Stimulated activated naive CD8-positive, alpha-beta T cell treated with anti-CD3 and anti-CD28 coated beads, Interleukin-15, Interleukin-2, amounts not matched to agents 100 U/mL and 50 U/mL, for 24 hours (primary cell): ENCODE measurements around the gene RAB10.
"Not testable (repeated sequence)": the region's sequence is repeated elsewhere in the genome, so short reads cannot be mapped to it uniquely, and the experiment has no call there.

Experiments
- ATAC-seq: fragments of 150-1000 bp; cut with Tn5 transposase; one replicate; pipeline ENCODE4 v1.10.0; 2021
- DNase-seq: peaks from one replicate; pipeline ENCODE4 v3.0.0; 2021

Gene RAB10

GRCh38 chr2:26089337-26089736, 55.5 kb downstream of the RAB10 start:
- ATAC-seq (no peak), DNase-seq (no peak)

DNA sequence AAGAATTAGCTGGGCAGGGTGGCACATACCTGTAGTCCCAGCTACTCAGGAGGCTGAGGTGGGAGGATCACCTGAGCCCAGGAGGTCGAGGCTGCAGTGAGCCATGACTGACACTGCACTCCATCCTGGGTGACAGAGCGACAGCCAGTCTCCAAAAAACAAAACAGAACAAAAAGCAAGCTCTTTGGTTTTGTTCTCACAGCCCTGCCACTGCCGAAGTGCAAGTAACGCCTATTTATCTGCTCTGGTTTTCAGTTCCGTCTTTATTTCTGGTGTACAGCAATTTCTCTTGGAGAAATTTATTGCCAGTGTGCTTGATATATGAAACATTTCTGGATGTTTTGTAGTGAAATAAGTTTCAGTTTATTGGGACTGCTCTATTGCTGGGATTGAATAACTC, 61.9 kb downstream of the RAB10 start:
- ATAC-seq = no peak

DNA sequence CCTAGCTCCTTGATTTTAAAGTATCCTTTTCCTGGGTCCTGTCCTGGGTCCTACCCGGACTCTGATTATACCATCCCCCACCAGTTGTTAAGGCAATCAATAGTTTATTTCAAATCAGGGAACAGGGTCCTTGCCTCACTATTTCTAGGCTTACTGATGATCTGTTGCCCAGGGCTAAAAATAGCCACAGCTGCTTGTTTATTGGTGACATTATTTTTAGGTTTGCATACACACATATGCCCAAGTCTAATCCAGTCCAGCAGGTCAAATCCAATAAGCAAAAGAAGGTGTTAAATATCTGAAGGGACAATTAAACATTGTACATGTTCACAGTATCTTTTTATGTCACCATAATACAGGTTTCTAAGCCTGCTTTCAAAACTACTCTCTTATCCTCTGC, 66.0 kb downstream of the RAB10 start:
- DNase-seq = no peak
- no peak for ATAC-seq

More for the DNA sequence above, 61.9 kb downstream of the RAB10 start:
- no peak for DNase-seq

DNA sequence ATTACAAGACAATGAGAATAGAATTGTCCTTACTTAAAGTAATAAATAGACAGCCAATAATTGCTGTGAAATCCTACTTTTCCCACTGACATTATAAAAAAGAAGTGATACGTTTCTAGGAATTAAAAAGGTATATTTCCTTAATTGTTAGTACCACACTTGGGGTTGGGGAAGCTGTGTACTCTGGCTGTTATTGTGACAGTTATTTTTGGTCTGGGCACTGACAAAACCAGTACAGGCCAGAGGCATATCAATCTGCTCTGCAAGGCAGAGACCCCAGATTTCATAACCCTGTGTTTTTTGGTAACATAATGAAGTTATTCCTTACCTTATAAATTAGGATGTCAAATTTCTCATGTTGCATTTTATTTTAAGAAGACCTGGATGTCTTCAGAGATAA, 66.5 kb downstream of the RAB10 start:
- ATAC-seq (no peak), DNase-seq (no peak)

GRCh38 chr2:26103752-26104151, 69.9 kb downstream of the RAB10 start:
- DNase-seq (no peak), ATAC-seq (no peak)

GRCh38 chr2:26108701-26109100, 74.8 kb downstream of the RAB10 start:
- not testable (repeated sequence) for ATAC-seq, DNase-seq

- ATAC-seq (no peak), DNase-seq (no peak)
Measured at GRCh38 chr2:26112201-26112600, 78.3 kb downstream of the RAB10 start.

DNA sequence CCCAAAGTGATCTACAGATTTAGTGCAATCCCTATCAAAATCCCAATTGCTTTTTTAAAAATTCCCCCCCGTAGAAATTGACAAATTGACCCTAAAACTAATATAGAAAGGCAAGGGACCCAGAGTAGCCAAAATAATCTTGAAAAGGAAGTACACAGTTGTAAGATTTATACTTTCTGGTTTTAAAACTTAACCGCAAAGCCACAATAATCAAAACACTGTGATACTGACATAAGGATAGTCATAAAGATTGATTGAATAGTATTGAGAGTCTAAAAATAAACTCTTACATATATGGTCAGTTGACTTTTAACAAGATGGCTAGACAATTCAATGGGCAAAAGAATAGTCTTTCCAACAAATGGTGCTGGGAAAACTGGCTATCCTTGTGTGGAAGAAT, 80.3 kb downstream of the RAB10 start:
- ATAC-seq (no peak), DNase-seq (no peak)

GRCh38 chr2:26118682-26119081, 84.8 kb downstream of the RAB10 start:
- ATAC-seq = no peak

DNA sequence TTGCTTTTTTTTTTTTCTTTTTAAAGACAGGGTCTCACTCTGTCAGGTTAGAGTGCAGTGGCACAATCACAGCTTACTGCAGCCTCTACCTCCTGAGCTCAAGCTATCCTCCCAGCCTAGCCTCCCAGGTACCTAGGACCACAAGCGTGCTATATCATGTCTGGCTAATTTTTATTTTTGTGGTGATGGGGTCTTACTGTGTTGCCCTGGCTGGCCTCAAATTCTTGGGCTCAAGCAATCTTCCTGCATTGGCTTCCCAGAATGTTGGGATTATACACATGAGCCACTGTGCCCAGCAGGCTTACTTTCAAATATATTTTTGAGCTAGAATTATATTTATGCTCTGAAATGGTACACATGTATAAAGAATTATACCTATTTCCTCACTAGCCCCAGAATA, 85.6 kb downstream of the RAB10 start:
- ATAC-seq = no peak
- no peak for DNase-seq

More at GRCh38 chr2:26118682-26119081, 84.8 kb downstream of the RAB10 start:
- DNase-seq = no peak

DNA sequence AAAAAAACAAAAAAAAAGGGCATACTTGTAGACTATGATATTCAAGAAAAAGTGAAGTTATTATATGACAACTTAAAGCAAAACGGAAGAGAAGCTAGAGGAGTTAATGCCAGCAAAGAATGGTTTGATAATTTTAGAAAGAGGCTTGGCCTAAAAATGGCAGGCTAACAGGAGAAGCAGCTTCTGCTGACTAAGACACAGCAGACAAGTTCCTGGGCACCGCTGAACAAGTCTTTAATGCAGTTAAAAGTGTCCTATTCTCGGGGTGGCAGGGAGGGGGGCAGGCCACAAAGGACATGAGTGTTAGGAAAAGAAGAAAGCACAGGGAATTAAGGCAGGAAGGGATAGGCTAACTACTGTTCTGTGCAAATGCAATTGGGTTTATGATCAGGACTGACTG, 88.7 kb downstream of the RAB10 start:
- ATAC-seq (no peak), DNase-seq (no peak)

DNA sequence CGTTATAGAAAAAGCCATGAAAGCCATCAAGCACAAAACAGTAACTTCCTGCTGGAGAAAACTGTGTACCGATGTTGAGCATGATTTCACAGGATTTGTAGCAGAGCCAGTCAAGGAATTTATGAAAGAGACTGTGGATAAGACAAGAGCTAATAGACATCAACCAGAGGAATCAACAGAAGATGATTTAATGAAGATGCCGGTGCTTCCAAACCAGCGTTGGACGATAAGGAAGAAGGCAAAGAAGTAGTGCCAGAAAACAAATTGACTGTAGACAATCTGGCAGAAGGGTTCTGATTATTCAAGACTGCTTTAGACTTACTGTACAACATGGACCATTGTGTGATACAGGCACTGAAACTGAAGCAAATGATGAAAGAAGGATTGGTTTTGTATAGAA, 89.5 kb downstream of the RAB10 start:
- DNase-seq = no peak
- no peak for ATAC-seq

DNA sequence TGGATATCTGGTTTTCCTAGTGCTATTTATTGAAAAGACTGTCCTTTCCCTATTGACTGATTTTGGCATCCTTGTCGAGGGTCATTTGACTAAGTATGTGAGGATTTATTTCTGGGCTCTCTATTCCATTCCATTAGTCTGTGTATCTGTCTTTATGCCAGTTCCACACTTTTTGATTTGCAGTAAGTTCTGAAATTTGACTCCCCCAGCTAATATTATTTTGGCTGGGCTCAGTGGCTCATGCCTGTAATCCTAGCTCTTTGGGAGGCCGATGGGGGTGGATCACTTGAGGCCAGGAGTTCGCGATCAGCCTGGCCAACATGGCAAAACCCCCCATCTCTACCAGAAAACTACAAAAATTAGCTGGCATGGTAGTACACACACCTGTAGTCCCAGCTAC, 92.2 kb downstream of the RAB10 start:
- DNase-seq (no peak), ATAC-seq (no peak)

DNA sequence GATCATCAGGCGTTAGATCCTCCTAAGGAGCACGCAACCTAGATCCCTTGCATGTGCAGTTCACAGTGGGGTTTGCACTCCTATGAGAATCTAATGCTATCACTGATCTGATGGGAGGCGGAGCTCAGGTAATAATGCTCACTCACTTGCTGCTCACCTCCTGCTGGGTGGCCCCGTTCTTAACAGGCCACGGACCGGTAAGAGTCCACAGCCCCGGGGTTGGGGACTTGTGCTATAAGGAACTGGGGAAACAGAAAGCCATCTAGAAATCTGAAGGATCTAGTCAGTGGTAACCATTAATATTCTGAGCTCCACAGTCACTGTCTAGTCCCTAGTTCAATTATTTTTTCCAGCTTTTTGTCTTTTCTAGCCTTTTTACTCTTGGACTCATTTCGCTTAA, 94.3 kb downstream of the RAB10 start:
- no peak for DNase-seq

GRCh38 chr2:26130763-26131162, 96.9 kb downstream of the RAB10 start:
- ATAC-seq (no peak), DNase-seq (no peak)

More for the DNA sequence above, 94.3 kb downstream of the RAB10 start:
- no peak for ATAC-seq

DNA sequence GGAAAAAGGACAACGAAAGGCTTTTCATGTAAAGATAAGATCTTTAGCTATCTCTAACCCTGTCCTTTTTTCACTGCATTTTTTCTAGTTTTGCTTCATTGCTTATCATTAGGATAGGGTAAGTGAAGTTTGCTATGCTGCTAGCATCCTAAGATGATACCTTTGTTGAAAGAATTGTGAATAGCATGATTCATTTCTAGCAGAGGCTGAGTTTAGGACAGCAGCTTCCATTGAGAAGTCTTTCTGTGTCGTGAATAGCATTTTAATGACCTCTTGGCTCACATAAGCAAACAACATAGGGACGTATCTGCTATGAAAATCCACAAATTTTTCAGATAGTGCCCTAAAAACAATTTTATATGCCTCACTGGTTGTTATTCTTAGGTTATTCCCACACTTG, 102.6 kb downstream of the RAB10 start:
- ATAC-seq (no peak), DNase-seq (no peak)

DNA sequence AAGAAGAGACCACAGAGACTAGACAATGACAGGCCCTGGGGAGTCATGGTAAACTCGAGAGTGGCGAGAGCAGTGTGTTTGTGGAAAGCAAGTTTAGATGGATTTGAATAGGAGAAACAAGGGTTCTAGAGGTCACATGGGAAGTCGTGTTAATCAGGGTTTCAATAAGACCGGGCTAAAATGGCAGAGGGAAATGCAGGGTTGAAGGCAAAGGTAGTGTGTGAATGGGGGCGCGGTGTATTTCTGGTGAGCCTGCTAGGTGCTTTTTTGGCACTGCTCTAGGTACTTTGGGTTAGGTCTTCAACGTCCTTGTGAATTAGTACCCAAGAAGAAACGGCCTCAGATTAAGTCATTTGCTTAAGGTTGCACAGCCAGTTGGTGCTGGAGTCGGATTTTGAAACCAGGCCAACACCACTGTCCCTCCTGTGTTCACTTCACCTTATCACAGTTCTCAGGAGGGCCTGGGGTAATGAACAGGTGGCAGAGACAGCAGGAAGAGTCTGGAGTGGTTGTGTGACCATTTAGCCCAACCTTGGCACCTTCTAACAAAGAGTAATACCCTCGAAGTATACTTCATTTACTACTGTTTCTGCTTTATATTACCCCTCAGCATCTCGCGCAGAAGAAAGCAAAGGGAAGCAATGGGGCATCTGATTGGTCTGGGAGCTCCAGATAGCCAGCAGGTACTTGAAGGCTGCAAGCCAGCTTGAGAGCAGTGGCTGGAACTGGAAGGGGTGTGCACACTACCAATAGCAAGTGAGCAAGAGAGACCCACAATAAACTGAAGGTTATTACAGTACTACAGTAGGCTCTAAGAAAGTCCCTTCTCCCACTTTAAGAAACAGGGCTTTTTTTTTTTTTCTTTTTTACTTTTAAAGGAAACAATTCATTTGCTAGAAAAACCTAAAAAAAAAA, 105.6 kb downstream of the RAB10 start:
- ATAC-seq (no peak), DNase-seq (no peak)

DNA sequence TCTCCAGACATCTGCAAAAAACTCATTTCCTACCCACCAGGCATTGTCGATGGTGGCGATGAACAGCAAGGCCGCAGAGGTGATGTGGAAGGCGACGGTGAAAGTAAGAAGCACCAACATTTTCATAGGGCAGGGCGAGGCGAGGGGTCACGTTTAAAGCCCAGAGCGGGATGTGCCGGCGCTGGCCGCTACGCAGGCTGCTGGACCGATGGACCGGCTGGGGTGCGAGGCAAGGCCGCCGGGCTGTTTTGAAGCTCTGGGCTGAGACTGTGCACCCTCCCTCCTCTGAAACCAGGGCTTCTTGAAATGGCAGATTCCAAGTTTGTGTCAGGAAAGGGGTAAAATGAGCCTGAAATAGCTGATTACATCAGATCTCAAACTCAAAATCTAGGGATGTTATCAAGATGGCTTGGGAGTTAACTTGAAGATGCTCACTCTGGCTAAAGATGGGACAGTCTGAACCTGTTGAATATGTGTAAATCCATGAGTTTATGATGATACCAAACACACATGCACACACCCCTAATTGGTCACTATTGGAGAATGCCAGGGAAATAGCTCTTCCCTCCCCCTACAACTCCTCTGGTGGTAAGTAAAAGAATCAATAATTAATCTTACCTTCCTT, 107.4 kb downstream of the RAB10 start:
- ATAC-seq = no peak
- DNase-seq = no peak

- DNase-seq = no peak
- ATAC-seq = no peak
Measured at GRCh38 chr2:26144031-26144430, 110.1 kb downstream of the RAB10 start.

- DNase-seq = peak; percentile 67
- ATAC-seq = no peak
Measured at GRCh38 chr2:26144953-26145680, 111.2 kb downstream of the RAB10 start.

GRCh38 chr2:26148501-26148900, 114.6 kb downstream of the RAB10 start:
- ATAC-seq (no peak), DNase-seq (no peak)

DNA sequence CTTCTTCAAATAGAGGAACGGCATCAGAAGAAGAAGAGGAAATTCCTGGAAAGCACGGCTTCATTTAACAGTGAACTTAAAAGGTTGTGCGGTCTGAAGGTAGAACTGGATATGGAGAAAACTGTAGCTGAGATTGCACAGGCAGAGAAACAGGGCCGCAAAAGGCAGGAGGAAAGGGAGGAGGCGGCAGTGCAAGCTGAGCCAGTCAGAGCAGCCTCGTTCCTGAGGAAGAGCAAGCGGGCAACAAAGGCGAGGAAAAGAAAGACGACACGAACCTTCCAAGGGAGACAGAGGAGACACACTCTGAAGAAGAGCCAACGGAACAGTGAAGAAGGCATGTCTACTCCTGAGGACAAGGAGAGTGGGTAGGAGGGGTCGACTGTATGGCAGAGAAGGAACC, 116.4 kb downstream of the RAB10 start:
- ATAC-seq (no peak), DNase-seq (no peak)

GRCh38 chr2:26157580-26157979, 123.7 kb downstream of the RAB10 start:
- ATAC-seq (no peak), DNase-seq (no peak)
